Measurements from ENCODE around the gene TOR1A. TPM values are rescaled to one million over a fixed set of nuclear protein-coding genes. Genes with fewer than 3 reads are reported as not detected.

The TOR1A gene
- total RNA-seq, 4 donors from 2014 or later, result 33.9 to 45.9 (median 38.2) TPM

DNA sequence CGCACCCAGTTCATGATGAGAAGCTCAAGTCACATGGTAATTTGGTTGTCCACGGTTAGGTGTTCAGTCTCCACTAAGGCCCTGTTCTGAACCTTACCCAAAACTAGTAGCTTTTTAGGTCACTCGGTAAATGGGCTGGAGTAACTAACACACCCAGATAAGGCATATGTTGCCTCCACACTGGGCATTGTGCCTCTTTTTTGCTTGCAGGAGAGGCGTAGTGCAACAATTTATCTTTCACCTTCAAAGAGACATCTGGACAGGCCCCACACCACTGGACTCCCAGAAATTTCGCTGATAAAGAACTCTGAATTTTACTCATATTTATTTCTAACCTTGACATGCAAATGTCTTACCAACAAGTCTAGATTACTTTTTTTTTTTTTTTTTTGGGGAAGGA, 54.3 kb downstream of the TOR1A start:
- WGBS, 2 donors (ENCODE audit: low coverage in 1 of 2), result 51 to 80% methylated on average over 2 to 4 of the region's 5 CpGs
- H3K4me1 ChIP-seq, result no peaks in the 10 kb centered on the region
- H3K36me3 ChIP-seq, result no peaks in the 10 kb centered on the region
- no peaks in the 10 kb centered on the region for H3K9me3 ChIP-seq
- no peaks in the 10 kb centered on the region for H3K27me3 ChIP-seq
- no peak for ATAC-seq
- H3K27ac ChIP-seq, result no peak overlapping the region
- TF ChIP-seq EP300 (IDR thresholded peaks at IDR 0.05), result no peak
- TF ChIP-seq CTCF (IDR thresholded peaks at IDR 0.05), result no peak
- no peak for TF ChIP-seq POLR2AphosphoS5 (IDR thresholded peaks at IDR 0.05)
- no peak for TF ChIP-seq POLR2A (IDR thresholded peaks at IDR 0.05)
- no peak overlapping the region for H3K4me3 ChIP-seq

GRCh38 chr9:129768486-129768885, 55.5 kb downstream of the TOR1A start:
- H3K4me1 ChIP-seq, result no peaks in the 10 kb centered on the region
- no peak for TF ChIP-seq POLR2AphosphoS5 (IDR thresholded peaks at IDR 0.05)
- no peak for TF ChIP-seq EP300 (IDR thresholded peaks at IDR 0.05)
- TF ChIP-seq POLR2A (IDR thresholded peaks at IDR 0.05), result no peak
- no peak for TF ChIP-seq CTCF (IDR thresholded peaks at IDR 0.05)
- no peak for ATAC-seq
- H3K9me3 ChIP-seq, result no peaks in the 10 kb centered on the region
- H3K36me3 ChIP-seq, result no peaks in the 10 kb centered on the region
- H3K4me3 ChIP-seq, result no peak overlapping the region
- no peaks in the 10 kb centered on the region for H3K27me3 ChIP-seq
- no peak overlapping the region for H3K27ac ChIP-seq
- 92 to 100% methylated on average over 1 to 6 of the region's 6 CpGs for WGBS, 2 donors (ENCODE audit: low coverage in 1 of 2)

DNA sequence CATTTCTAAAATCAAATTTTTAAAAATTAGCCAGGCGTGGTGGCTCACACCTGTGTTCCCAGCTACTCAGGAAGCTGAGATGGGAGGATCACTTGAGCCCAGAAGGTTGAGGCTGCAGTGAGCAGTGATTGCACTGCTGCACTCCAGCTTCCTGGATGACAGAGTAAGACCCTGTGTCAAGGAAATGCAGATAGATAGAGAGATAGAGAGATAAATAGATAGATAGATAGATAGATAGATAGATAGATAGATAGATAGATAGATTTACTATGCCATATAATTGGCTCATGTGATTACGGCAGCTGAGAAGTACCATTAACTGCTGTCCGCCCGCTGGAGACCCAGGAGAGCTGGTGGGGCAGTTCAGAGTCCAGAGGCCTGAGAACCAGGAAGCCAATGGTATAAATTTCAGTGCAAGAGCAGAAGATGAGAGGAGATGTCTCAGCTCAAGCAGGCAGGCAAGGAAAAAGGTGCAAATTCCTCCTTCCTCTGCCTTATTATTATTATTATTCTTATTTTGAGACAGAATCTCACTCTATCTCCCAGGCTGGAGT, 58.1 kb downstream of the TOR1A start:
- Histone ChIP-seq H3K9me3 (no peaks in the 10 kb centered on the region), H3K4me1 (peaks cover 0 to 11% (median 0%) of the 10 kb centered on the region in 3 donors), H3K36me3 (no peaks in the 10 kb centered on the region), H3K27me3 (no peaks in the 10 kb centered on the region), H3K4me3 (no peak overlapping the region), H3K27ac (no peak overlapping the region)
- 90 to 93% methylated on average over 3 to 4 of the region's 4 CpGs for WGBS, 2 donors (ENCODE audit: low coverage in 1 of 2)
- TF ChIP-seq POLR2A (IDR thresholded peaks at IDR 0.05) (no peak), EP300 (IDR thresholded peaks at IDR 0.05) (no peak), CTCF (IDR thresholded peaks at IDR 0.05) (no peak), POLR2AphosphoS5 (IDR thresholded peaks at IDR 0.05) (no peak)
- no peak for ATAC-seq

DNA sequence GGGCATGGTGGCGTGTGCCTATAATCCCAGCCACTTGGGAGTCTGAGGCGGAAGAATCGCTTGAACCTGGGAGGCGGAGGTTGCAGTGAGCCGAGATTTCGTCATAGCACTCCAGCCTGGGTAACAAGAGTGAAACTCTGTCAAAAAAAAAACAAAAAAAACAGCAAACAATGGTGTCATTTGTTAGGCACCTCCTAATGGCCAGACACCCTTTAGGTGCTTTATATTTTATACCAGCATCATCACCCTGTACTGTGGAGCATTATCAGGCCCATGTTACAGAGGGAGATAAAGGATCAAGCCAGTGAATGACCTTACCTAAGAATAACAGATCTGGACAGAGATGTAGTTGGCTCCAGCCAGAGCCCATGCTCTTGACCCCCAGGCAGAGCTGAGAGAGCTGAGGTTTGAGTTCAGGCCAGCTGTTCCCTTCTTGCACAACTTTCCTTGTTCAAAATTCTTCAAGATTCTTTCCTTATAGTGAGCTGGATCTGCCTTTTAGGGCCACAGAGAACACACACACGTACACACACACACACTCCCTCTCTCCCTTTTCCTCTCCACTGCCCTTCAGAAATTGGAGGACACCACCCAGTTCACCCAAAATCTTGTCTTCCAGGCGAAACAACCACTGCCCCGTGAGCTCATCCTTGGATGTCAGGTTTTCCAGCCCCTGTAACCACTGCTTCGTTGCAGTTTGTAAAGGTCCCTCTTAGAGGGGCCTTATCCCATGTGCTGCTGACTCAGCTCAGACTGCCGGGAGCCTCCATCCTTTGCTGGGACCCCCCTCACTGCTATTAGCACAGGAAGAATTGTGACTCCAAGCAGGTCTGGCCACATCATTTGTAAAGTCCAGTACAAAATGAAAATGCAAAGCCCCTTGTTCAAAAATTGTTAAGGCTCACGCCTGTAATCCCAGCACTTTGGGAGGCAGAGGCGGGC, 60.7 kb downstream of the TOR1A start:
- Histone ChIP-seq H3K27me3 (no peaks in the 10 kb centered on the region), H3K27ac (peak overlapping the region in 3 of 4 donors; percentile 49 to 59 (median 51)), H3K4me3 (no peak overlapping the region), H3K9me3 (no peaks in the 10 kb centered on the region), H3K4me1 (peaks cover 0 to 11% (median 0%) of the 10 kb centered on the region in 3 donors), H3K36me3 (no peaks in the 10 kb centered on the region)
- 60 to 87% methylated on average over 6 to 9 of the region's 13 CpGs for WGBS, 2 donors (ENCODE audit: low coverage in 1 of 2)
- ATAC-seq, result peak; percentile 52
- TF ChIP-seq POLR2AphosphoS5 (IDR thresholded peaks at IDR 0.05), result no peak

Small RNAs within 50 kb of the gene (small RNA-seq; reads per million reads assigned to genes)
- 0 to 0.18 (median 0) reads per million in 4 donors for gene MIR6855

Other genes starting within 250 kb of the TOR1A start
- gene C9orf50, start 203.0 kb downstream of the TOR1A start, total RNA-seq, result under 1 TPM in 1 of 4 donors, not detected in 3; 0.27 TPM
- gene NTMT1, start 198.0 kb downstream of the TOR1A start, total RNA-seq, result 10 to 100 TPM; 12.8 to 24.0 (median 21.8) TPM
- gene ASB6, start 182.0 kb downstream of the TOR1A start, total RNA-seq, result 10 to 100 TPM; 21.3 to 37.2 (median 28.2) TPM
- 10 to 100 TPM in 1 of 4 donors, 1 to 10 TPM in 2, under 1 TPM in 1; 0.93 to 12.1 (median 7.1) TPM for gene PRRX2, start 158.5 kb downstream of the TOR1A start, total RNA-seq
- 10 to 100 TPM in 1 of 4 donors, 1 to 10 TPM in 2, under 1 TPM in 1; 0.78 to 15.1 (median 6.1) TPM for gene PTGES, start 71.1 kb downstream of the TOR1A start, total RNA-seq
- 10 to 100 TPM; 17.5 to 55.4 (median 33.8) TPM for gene TOR1B, start 21.0 kb downstream of the TOR1A start, total RNA-seq
- gene C9orf78, start 11.1 kb upstream of the TOR1A start, total RNA-seq, result 100 to 1,000 TPM in 2 of 4 donors, 10 to 100 TPM in 2; 59.9 to 113 (median 85.0) TPM
- gene USP20, start 11.3 kb upstream of the TOR1A start, total RNA-seq, result 10 to 100 TPM; 25.9 to 56.8 (median 33.4) TPM
- 100 to 1,000 TPM; 119 to 343 (median 188) TPM for gene FNBP1, start 219.1 kb upstream of the TOR1A start, total RNA-seq
- gene GPR107, start 229.8 kb upstream of the TOR1A start, total RNA-seq, result 10 to 100 TPM; 24.2 to 38.4 (median 30.4) TPM

Data from gastroesophageal sphincter (tissue), 4 donors.